Activated CD8-positive, alpha-beta memory T cell treated with anti-CD3 and anti-CD28 coated beads for 24 hours (primary cell): ENCODE data around the gene MZT2B.
"Not testable (repeated sequence)": the region's sequence is repeated elsewhere in the genome, so short reads cannot be mapped to it uniquely, and the experiment has no call there.

ENCODE experiments used
- DNase-seq: peaks from one replicate; pipeline ENCODE4 v3.0.0-alpha.2; 2020

The MZT2B gene

GRCh38 chr2:130180404-130181324 is 1.4 kb upstream of the MZT2B start:
- DNase-seq, result not testable (repeated sequence)

GRCh38 chr2:130181325-130181879 is 660 bp upstream of the MZT2B start, which contains the start of gene SMPD4:
SMPD4 (minus strand) TSS chr2:130181602; CDS start chr2:130176592, 5,010 bp downstream.
- peak; percentile 99 for DNase-seq

DNA sequence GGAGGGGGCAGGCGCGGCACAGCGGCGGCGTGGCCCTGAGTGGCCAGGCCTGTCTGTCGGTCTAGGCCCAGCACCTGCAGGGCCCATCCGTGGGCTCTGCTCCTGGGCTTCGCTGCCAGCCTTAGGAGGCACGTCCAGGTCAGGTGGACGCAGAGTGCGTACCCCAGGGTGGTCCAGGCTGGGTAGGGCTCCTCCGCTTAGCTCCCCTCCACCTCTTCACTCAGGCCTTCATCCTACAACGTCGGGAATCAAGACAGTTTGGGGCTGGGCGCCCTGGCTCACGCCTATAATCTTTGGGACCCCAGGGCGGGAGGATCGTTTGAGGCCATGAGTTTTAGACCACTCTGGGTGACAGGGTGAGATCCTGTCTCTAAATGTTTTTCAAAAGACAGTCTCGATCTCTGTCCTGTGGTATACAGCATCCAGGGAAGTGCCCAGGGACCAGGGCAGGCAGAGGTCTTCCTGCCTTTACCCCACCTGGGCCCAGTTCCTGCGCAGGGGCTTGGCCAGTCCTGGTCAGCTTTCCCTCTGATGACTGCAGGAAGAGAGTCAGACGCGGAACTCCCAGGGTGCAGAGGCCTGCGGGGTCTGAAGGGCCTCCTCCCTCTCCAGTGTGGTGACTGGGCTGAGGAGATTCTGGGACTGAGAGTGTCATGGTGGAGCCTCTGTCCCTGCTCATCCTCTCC is 907 bp downstream of the MZT2B start:
- peak; percentile 67 for DNase-seq

DNA sequence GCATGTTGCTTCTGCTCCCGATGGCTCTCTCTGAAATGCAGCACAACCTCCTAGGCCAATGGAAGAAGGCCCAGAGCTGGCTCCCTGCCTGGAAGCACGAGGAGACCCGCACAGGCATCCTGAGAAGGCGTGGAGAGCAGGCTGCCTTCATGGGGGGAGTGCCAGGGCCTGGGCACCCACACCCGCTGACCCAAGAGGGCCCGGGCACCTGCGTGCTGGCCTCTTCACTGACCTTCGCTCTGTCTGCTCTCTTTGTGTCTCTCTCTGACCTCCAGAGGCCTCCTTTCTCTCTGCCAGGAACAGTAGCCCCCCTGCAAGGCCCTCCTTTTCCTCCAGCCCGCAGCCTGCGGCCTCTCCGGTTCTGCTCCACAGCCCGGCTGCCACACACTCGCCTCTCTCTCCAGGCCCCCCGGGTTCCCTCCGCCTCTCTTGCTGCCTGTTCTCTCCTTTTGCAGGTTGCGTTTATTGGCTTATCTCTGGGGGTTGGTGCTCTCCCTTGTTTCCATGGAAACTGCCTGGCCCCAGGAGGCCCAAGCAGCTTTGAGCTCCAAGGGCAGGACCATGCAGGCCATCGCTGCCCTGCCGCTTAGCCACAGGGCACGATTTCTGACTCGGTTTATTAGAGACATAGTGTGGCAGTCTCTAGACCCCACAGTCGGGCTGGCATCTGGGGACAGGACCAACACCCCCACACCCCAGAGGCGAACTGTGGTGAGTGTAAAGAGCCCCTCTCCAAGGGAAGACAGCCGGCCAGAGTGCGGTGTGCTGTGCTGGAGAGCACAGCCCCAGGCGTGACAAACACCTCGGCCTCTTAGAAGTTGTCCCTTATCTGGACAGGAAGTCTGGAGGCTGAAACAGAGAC is 1.7 kb downstream of the MZT2B start:
- no peak for DNase-seq

GRCh38 chr2:130185436-130185835 is 3.4 kb downstream of the MZT2B start:
- no peak for DNase-seq

GRCh38 chr2:130185896-130186295 is 3.8 kb downstream of the MZT2B start:
- DNase-seq, result no peak

DNA sequence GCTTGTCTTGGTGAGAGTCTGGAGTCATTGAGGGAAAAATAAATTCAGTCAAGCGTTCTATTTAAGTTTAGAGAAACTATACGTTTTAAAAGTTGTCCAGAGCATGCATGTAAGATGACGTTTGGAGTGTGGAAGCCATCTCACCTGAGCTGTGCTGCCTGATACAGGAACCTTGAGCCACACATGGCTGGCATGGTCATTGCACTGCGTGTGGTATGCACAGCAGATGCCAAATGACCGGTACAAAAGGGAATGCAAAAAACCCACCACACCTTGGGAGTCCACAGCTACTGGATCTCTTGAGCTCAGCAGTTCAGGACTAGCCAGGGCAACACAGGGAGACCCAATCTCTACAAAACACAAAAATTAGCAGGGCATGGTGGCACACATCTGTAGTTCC is 4.3 kb downstream of the MZT2B start:
- no peak for DNase-seq

DNA sequence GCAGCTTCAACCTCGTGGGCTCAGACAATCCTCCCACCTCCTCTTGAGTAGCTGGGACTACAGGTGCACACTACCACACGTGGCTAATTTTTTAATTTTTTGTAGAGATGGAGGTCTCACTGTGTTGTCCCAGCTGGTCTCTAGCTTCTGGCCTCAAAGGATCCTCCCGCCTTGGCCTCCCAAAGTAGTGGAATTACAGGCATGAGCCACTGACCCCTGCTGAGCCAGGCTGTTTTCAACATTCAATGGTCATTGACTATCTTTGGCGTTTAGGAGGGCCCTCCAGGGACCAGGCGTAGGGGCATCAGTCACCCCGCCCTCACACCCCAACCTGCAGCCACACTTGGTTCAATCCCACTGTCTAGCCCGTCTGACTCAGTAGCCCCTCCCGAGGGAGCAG is 5.2 kb downstream of the MZT2B start:
- DNase-seq, result no peak

DNA sequence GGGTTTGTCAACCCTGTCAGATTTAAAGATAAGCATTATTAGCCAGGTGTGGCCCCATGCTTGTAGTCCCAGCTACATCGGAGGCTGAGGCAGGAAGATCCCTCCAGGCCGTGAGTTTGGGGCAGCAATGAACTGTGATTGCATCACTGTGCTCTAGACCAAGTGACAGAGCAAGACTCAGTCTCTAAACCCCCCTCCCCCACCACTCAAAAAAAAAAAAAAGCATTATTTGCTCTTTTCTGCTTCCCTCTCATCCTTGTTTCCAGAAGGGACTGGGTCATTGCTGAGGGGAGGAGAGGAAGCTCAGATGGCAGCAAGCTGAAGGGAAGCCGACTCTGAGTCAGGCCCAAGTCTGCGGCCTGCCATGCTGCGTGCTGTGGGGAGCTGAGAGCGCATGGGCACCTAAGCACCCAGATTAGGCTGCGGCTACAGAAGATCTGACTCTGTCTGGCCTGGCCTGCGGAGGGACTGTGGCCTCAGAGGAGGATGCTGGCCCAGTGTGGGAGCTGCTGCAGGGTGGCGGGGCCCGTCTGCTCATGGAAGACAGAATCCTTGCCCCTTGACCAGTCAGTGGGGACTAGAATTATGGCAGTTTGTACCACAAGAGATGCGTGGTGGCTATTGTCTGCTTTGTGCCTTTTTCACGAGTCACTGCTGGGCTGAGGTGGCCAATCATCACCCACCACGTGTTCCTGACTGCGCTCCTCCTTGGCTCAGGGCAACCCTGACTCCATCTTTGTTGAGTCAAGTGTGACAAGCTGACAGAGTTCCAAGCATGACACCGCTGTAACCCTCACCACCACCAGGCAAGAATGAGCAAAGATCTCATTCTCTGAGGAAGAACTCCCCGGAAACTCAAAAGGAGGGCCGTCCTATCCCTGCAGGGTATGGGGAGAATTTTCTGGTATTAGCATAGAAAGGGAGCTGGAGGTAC is 6.1 kb downstream of the MZT2B start:
- DNase-seq, result not testable (repeated sequence)

DNA sequence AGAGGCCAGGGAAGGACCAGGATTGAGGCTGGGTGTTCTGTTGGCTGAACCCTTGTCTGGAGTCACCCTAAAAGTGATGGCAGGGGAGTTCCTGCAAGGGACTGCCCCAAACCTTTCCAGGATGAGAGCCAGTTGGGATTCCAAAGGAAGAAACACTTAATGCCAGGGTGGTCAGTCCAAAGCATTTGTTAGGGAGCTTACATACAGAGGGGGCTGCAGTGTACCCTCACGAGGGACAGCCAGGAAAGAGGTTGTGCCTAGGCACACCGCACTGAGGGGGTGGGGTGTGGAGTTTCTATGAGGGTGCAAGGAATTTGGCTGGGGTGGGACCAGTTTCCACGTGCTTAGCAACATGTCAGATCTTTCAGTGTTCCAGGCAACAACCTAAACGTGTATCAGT is 6.9 kb downstream of the MZT2B start:
- not testable (repeated sequence) for DNase-seq

DNA sequence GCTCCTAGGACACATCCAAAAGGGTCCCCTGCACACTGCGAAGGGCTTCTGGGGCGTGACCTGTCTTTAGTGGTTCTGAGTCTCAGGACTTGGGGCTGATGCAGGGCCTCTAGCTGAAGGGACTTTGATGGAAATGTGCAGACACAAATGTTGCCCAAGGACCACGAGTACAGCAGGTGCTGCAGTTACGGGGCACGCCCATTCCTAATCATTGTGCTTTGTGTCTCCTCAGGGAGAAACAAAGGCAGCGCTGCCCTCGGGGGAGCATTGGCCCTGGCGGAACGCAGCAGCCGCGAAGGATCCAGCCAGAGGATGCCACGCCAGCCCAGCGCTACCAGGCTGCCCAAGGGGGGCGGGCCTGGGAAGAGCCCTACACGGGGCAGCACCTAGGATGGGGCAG is 8.2 kb downstream of the MZT2B start:
- DNase-seq, result no peak

DNA sequence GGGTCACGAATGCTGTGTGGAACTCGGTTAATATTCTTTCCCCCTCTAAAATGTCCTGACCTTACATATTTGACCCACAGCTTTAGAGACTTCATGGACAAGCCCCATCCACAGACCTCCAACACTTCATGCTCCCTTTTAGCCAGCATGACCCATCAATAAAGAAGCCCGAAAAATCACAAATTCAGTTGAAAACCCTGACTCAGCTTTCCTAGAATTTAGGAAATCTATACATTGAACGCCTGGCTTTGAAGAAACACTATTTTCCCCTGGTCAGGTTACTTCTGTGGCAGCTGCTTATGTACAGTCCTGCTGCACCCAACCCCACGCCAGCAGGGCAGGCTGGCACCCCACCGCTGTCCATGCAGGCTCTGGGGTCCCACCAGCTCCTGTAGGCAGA is 9.3 kb downstream of the MZT2B start:
- DNase-seq, result not testable (repeated sequence)

- peak; percentile 33 for DNase-seq
Measured at GRCh38 chr2:130192451-130192850, 10.4 kb downstream of the MZT2B start.

DNA sequence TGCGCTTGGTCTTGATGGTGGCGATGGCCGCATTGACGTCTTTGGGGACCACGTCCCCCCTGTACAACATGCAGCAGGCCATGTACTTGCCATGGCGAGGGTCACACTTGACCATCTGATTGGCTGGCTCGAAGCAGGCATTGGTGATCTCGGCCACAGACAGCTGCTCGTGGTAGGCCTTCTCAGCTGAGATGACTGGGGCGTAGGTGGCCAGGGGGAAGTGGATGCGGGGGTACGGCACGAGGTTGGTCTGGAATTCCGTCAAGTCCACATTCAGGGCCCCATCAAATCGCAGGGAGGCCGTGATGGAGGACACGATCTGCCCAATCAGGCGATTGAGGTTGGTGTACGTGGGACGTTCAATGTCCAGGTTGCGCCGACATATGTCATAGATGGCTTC is 11.8 kb downstream of the MZT2B start:
- DNase-seq, result peak; percentile 47

GRCh38 chr2:130195089-130195635 is 13.1 kb downstream of the MZT2B start:
- DNase-seq, result not testable (repeated sequence)

DNA sequence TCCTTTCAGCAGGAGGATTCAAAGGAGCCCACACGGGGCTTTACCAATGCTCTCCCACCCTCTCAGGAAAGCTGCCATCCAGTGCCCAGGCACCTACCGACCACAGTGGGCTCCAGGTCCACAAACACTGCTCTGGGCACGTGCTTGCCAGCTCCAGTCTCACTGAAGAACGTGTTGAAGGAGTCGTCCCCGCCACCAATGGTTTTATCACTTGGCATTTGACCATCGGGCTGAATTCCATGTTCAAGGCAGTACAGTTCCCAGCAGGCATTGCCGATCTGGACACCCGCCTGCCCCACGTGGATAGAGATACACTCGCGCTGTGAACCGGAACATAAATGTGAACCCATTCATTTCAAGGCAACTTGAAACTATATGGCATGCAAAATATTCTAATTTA is 14.0 kb downstream of the MZT2B start:
- peak; percentile 21 for DNase-seq

- peak; percentile 19 for DNase-seq
Measured at GRCh38 chr2:130198343-130198742, 16.3 kb downstream of the MZT2B start, which contains the start of gene TUBA3E. TUBA3E (minus strand) TSS chr2:130198439; CDS start chr2:130198360, 79 bp downstream.

DNA sequence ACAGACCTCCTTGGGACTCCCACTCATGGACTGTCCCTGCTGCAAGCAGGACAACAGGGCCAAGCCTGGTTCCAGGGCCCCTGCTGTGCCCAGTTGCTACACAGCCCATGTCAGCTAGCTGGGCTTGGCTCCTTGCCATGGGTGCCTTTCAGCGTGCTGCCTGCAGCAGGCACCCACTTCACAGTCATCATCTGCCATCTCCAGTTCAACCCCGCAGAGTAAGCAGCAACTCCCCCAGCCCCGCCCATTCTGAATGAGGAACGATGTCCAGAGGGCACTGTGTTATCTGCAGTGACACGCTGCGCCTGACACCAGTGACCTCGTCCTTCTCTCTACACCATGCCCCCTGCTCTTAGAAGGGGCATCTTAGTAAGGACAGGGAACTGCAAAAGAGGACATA is 20.5 kb downstream of the MZT2B start:
- DNase-seq, result not testable (repeated sequence)

- not testable (repeated sequence) for DNase-seq
Measured at GRCh38 chr2:130203150-130203549, 21.1 kb downstream of the MZT2B start.

- DNase-seq, result not testable (repeated sequence)
Measured at GRCh38 chr2:130207051-130207450, 25.0 kb downstream of the MZT2B start.

DNA sequence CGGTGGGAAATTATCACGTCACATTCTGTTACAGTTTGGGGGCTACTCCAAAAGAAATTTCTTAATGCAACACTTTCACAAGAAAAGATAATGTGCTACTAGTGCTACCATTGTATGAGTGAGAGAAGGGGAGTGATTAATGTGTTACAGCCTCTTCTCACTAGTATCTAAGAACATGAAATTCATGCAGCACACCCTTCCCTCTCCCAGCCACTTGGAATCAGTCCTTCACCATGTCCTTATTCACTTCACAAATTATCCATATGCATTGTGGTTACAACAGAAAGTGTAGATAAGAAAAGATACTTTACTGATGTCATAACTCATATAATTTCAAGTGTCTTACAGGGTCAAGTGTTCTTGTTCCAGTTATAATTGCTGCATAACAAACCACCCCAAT is 37.1 kb downstream of the MZT2B start:
- not testable (repeated sequence) for DNase-seq
